ENCODE data around the gene CHMP6. TPM values are rescaled to one million over a fixed set of nuclear protein-coding genes. Genes with fewer than 3 reads are reported as not detected.

The CHMP6 gene
- total and polyA plus RNA-seq, 7 donors = 15.7 to 40.4 (median 28.2) TPM

DNA sequence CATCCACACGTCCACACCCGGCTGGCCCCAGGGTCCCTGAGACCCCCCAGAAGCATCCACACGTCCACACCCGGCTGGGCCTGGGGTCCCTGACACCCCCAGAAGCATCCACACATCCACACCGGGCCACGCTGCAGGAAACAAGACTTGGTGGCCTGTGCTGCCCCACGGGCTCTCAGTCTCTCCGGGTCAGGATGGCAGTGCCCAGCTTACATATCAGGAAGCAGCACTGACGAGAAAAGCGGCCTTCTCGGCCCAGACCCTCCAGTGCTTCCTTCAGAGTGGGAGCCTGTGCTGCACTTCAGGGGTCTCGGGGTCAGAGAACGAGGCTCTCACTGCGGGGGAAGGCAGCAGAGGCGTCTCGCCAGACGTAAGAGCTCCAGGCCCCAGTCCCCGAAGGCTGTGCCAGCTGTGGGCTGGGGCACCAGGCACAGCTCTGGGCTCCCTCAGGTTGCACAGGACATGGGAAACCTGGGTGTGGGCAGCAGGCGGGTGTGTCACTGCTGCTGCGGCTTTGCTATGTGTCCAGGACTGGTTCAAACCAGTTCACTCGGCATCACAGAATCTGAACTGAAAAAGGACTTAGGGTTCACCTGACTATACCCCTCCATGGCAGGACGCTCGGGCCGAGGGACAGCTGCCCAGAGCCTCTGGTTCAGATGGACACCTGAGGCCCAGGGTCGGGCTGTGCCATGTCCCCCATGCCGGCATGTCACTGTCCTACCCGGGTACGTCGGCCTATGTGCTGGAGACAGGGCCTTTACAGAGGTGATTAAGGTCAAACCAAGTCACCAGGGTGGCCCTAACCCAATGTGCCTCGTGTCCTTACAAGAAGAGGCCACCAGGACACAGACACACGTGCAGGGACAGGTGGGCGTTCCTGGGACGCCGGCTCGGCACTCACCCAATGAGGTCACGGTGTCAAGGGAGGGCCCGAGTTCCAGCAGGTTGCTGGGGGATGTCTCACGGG, 40.2 kb upstream of the CHMP6 start:
- intact Hi-C loops (cut with DNase I) = no loop called here
- Histone ChIP-seq H3K27ac (no peak overlapping the region), H3K9me3 (no peaks in the 10 kb centered on the region), H3K36me3 (peaks cover 0 to 44% (median 4%) of the 10 kb centered on the region in 4 donors), H3K4me1 (peaks cover 0 to 20% (median 12%) of the 10 kb centered on the region in 4 donors), H3K4me3 (no peak overlapping the region), H3K27me3 (no peaks in the 10 kb centered on the region)
- WGBS, 2 donors = 92 to 94% methylated on average over 38 of the region's 38 CpGs
- DNase-seq = peak; percentile 60
- TF ChIP-seq POLR2A (IDR thresholded peaks at IDR 0.05) = no peak
- TF ChIP-seq EP300 (IDR thresholded peaks at IDR 0.05) = no peak
- TF ChIP-seq, protein P1, sequence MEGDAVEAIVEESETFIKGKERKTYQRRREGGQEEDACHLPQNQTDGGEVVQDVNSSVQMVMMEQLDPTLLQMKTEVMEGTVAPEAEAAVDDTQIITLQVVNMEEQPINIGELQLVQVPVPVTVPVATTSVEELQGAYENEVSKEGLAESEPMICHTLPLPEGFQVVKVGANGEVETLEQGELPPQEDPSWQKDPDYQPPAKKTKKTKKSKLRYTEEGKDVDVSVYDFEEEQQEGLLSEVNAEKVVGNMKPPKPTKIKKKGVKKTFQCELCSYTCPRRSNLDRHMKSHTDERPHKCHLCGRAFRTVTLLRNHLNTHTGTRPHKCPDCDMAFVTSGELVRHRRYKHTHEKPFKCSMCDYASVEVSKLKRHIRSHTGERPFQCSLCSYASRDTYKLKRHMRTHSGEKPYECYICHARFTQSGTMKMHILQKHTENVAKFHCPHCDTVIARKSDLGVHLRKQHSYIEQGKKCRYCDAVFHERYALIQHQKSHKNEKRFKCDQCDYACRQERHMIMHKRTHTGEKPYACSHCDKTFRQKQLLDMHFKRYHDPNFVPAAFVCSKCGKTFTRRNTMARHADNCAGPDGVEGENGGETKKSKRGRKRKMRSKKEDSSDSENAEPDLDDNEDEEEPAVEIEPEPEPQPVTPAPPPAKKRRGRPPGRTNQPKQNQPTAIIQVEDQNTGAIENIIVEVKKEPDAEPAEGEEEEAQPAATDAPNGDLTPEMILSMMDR (IDR thresholded peaks at IDR 0.05) = no peak

- Histone ChIP-seq H3K27ac (no peak overlapping the region), H3K4me3 (no peak overlapping the region), H3K36me3 (peaks cover 0 to 35% (median 2%) of the 10 kb centered on the region in 4 donors), H3K27me3 (no peaks in the 10 kb centered on the region), H3K9me3 (no peaks in the 10 kb centered on the region), H3K4me1 (peaks cover 0 to 20% (median 12%) of the 10 kb centered on the region in 4 donors)
- intact Hi-C loops (cut with DNase I) = no loop called here
- peak; percentile 55 for DNase-seq
- TF ChIP-seq POLR2AphosphoS5 (IDR thresholded peaks at IDR 0.05) (no peak), EP300 (IDR thresholded peaks at IDR 0.05) (no peak), POLR2A (IDR thresholded peaks at IDR 0.05) (no peak)
- TF ChIP-seq, protein P1 (IDR thresholded peaks at IDR 0.05) = no peak
- 90 to 95% methylated on average over 16 of the region's 16 CpGs for WGBS, 2 donors
Measured at GRCh38 chr17:80952291-80952690, 39.4 kb upstream of the CHMP6 start.

DNA sequence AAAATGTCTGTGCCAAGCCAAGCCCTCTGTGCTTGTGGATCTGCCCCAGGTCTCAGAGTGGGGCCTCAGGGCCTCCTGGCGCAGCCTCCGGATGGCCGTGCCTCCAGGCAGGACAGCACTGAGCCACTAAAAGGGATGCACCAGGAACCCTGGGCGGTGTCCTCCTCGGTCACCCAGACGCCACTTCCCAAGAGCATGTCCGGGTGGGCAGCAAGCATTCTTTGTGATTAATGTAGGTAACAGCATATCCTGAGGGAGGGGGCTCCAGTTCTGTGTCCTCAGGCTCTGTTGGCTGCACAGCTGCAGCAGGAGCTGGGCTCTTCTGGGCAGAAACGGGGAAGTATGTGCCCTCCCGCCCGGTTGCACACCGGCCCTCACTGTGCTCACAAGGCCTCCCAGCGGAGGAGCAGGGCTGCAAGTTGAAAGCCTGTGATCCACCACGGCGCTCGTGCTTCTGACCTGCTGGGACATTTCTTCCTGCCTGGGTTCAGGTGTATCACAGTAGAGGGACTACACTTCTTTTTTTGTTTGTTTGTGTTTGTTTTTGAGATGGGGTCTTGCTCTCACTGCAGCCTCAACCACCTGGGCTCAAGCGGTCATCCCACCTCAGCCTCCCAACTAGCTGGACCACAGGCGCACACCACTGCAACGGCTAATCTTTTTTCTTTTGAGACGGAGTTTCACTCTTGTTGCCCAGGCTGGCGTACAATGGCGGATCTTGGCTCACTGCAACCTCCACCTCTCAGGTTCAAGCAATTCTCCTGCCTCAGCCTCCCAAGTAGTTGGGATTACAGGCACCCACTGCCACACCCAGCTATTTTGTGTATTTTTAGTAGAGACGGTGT, 37.9 kb upstream of the CHMP6 start:
- no peak overlapping the region for H3K27ac ChIP-seq
- no peaks in the 10 kb centered on the region for H3K9me3 ChIP-seq
- H3K4me3 ChIP-seq = no peak overlapping the region
- H3K36me3 ChIP-seq = peaks cover 0 to 27% (median 2%) of the 10 kb centered on the region in 4 donors
- H3K4me1 ChIP-seq = peaks cover 0 to 13% (median 10%) of the 10 kb centered on the region in 4 donors
- H3K27me3 ChIP-seq = no peaks in the 10 kb centered on the region
- peak; percentile 56 for DNase-seq
- no peak for TF ChIP-seq EP300 (IDR thresholded peaks at IDR 0.05)
- TF ChIP-seq POLR2AphosphoS5 (IDR thresholded peaks at IDR 0.05) = no peak
- TF ChIP-seq, protein P1 (IDR thresholded peaks at IDR 0.05) = no peak
- TF ChIP-seq POLR2A (IDR thresholded peaks at IDR 0.05) = no peak
- WGBS, 2 donors = 91 to 97% methylated on average over 22 of the region's 22 CpGs
- intact Hi-C loops (cut with DNase I) = no loop called here

GRCh38 chr17:80955078-80955477, 36.6 kb upstream of the CHMP6 start:
- Histone ChIP-seq H3K36me3 (peaks cover 0 to 23% (median 2%) of the 10 kb centered on the region in 4 donors), H3K9me3 (no peaks in the 10 kb centered on the region), H3K27me3 (no peaks in the 10 kb centered on the region), H3K4me1 (peaks cover 0 to 18% (median 16%) of the 10 kb centered on the region in 4 donors), H3K27ac (no peak overlapping the region), H3K4me3 (no peak overlapping the region)
- 99% methylated on average over 5 of the region's 5 CpGs for WGBS, 2 donors
- TF ChIP-seq EP300 (IDR thresholded peaks at IDR 0.05) (no peak), POLR2A (IDR thresholded peaks at IDR 0.05) (no peak)
- intact Hi-C loops (cut with DNase I) = loop anchor here (5.0 kb wide), 1 partner anchor 183 kb away; no protein-coding TSS in a partner anchor
- no peak for DNase-seq
